GM10266 (cell line): ENCODE results near the gene ID1.
A peak's percentile ranks its signal among the peaks of the same experiment; 100 is the strongest.
"Not testable (repeated sequence)": the region's sequence is repeated elsewhere in the genome, so short reads cannot be mapped to it uniquely, and the experiment has no call there.

ENCODE experiments used
- DNase-seq: peaks from one replicate; pipeline ENCODE4 v3.0.0; 2012; ENCODE audit errors: extremely low spot score
- TF ChIP-seq, protein P1 (sequence below): IDR thresholded peaks from 2 replicates; pipeline ENCODE4 v1.5.1; 2012; ENCODE audit warnings: mild to moderate bottlenecking, low read depth; ENCODE audit not compliant: control insufficient read depth, insufficient read depth; ENCODE audit errors: missing control alignments

ID1 gene

GRCh38 chr20:31604567-31605030 is 490 bp upstream of the ID1 start:
- no peak for DNase-seq
- TF ChIP-seq, protein P1, sequence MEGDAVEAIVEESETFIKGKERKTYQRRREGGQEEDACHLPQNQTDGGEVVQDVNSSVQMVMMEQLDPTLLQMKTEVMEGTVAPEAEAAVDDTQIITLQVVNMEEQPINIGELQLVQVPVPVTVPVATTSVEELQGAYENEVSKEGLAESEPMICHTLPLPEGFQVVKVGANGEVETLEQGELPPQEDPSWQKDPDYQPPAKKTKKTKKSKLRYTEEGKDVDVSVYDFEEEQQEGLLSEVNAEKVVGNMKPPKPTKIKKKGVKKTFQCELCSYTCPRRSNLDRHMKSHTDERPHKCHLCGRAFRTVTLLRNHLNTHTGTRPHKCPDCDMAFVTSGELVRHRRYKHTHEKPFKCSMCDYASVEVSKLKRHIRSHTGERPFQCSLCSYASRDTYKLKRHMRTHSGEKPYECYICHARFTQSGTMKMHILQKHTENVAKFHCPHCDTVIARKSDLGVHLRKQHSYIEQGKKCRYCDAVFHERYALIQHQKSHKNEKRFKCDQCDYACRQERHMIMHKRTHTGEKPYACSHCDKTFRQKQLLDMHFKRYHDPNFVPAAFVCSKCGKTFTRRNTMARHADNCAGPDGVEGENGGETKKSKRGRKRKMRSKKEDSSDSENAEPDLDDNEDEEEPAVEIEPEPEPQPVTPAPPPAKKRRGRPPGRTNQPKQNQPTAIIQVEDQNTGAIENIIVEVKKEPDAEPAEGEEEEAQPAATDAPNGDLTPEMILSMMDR = no peak

- peak; percentile 47 for DNase-seq
- TF ChIP-seq, protein P1 = peak; percentile 7
These were observed 1.1 kb downstream of the ID1 start for GRCh38 chr20:31605902-31606803.

DNA sequence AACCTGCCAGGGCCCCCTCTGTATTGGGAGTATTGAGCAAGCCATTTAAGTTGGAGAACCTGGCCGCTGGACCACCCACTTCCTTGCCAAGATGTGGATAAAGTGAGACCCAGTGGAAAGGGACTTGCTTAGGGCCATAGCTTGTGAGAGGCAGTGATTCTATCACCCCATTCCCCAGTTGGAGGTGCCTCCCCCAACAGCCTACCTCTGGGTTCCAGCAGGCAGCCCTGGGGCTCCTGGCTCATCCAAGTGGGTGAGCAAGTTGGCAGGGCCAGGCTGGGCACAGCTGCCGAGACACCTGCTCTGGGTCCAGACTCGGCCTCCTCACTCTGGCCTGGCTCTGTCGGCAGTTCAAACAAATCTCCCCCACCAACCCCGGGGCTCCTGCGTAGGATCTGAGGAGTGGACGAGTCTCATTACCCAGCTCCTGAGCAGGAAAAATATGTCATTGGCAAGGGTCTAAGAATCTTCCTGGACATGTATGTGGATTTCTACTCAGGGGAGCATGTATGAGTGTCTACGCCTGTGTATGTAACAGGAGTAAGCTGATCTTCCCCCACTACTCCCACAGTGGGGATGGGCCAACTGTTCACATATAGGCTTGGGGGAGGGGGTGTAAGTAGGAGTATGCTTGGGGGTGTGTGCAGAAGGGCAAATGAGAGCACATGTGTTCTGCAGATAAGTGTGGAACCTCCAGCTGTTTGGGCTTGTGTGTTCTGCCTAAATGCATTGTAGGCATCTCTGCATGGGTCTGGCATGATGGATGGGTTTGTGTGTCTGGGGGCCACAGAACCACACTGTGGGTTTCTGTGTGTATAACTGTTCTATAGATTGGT is 1.9 kb downstream of the ID1 start:
- peak; percentile 38 for DNase-seq
- TF ChIP-seq, protein P1 = no peak

GRCh38 chr20:31607640-31608250 is 2.7 kb downstream of the ID1 start:
- TF ChIP-seq, protein P1 = no peak

GRCh38 chr20:31608251-31608945 is 3.3 kb downstream of the ID1 start:
- TF ChIP-seq, protein P1 = no peak
- DNase-seq = no peak

More at GRCh38 chr20:31607640-31608250, 2.7 kb downstream of the ID1 start:
- peak; percentile 27 for DNase-seq

- not testable (repeated sequence) for DNase-seq
These were observed 7.2 kb downstream of the ID1 start for GRCh38 chr20:31612271-31612640.

DNA sequence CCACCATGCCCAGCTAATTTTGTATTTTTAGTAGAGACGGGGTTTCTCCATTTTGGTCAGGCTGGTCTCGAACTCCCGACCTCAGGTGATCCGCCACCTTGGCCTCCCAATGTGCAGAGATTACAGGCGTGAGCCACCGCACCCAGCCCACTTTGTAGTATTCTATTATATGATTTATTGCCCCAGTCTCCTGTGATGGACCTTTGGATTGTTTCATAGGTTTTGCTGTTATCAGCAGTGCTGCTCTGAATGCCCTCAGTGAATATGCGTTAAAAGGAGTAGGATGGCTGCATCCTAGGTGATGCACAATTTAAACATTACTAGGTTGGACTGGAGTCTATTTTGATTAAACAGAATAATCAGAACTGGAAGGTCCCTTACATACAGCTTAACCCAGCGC is 10.3 kb downstream of the ID1 start:
- no peak for DNase-seq
- TF ChIP-seq, protein P1 = no peak
